Measurements from ENCODE around the gene CLSTN1. TPM values are rescaled to one million over a fixed set of nuclear protein-coding genes. Genes with fewer than 3 reads are reported as not detected.

Gene CLSTN1
- total and polyA plus RNA-seq, 2 of the 8 experiments (the other 6 are each of a cell fraction or from before 2014, with no cell fraction given): 34.2 to 97.4 TPM

GRCh38 chr1:9751971-9752370 is 71.8 kb downstream of the CLSTN1 start:
- H3K36me3 ChIP-seq (ENCODE audit: control insufficient read depth in 2 of 4, insufficient read depth in 4 of 4, low read length in 3 of 4): peaks cover 7 to 32% (median 17%) of the 10 kb centered on the region in 4 experiments; a peak in 7 of 8 replicates
- no peaks in the 10 kb centered on the region for H3K27me3 ChIP-seq (replicated peaks in 1 of 4; ENCODE audit: control insufficient read depth in 3 of 4, extremely low read depth in 1 of 4, insufficient read depth in 3 of 4, low read length in 3 of 4)
- WGBS, 2 experiments (ENCODE audit: extremely low coverage in 1 of 2, insufficient coverage in 1 of 2, insufficient read length in 1 of 2, insufficient replicate concordance in 2 of 2, low coverage in 1 of 2, low lambda C conversion rate in 2 of 2, missing lambda C conversion rate in 1 of 2): 90% methylated on average over 3 of the region's 3 CpGs; no CpG with 5 or more reads in 1 of the 2 experiments
- H4K5ac ChIP-seq (ENCODE audit: insufficient read length, low read depth, low read length): no peak overlapping the region
- CTCF ChIA-PET (ENCODE audit: partially characterized antibody): interaction anchor here (1.4 to 2.1 kb wide), 2 partner anchors 9 to 29 kb away, joined by 4 to 8 read pairs; no protein-coding TSS in a partner anchor
- no peak overlapping the region for H3K18ac ChIP-seq (ENCODE audit: extremely low read depth, low read length)
- H3K9ac ChIP-seq (replicated peaks in 1 of 4; ENCODE audit: extremely low read depth in 1 of 4, low read depth in 3 of 4, low read length in 3 of 4): no peak overlapping the region
- no peak overlapping the region for H2BK120ac ChIP-seq (replicated peaks; ENCODE audit: low read depth, low read length)
- H3K4me1 ChIP-seq (replicated peaks in 1 of 4; ENCODE audit: control insufficient read depth in 3 of 4, insufficient read depth in 4 of 4, low read length in 3 of 4): peaks cover 0 to 5% (median 0%) of the 10 kb centered on the region in 4 experiments; a peak in 1 of 7 replicates
- no peak overlapping the region for H3K23ac ChIP-seq (ENCODE audit: insufficient read length)
- H2BK12ac ChIP-seq (ENCODE audit: low read depth, low read length): no peak overlapping the region
- no peak overlapping the region for H2BK15ac ChIP-seq (ENCODE audit: low read length)
- H4K8ac ChIP-seq (ENCODE audit: extremely low read depth, insufficient read depth, low read length): no peak overlapping the region
- no peak overlapping the region for H3K4me2 ChIP-seq (ENCODE audit: insufficient read depth in 1 of 2, low read depth in 2 of 2, low read length in 2 of 2)
- DNase-seq (ENCODE audit: low read depth in 1 of 2, low spot score in 2 of 2) (no peak), FAIRE-seq (no peak)
- H3K27ac ChIP-seq (ENCODE audit: low read depth, low read length): no peak overlapping the region
- H3K56ac ChIP-seq (replicated peaks; ENCODE audit: insufficient read length, low read depth, low read length): no peak overlapping the region
- H4K20me1 ChIP-seq (replicated peaks in 1 of 2; ENCODE audit: control insufficient read depth in 1 of 2, insufficient read depth in 2 of 2, low read length in 2 of 2): peaks cover 0 to 8% of the 10 kb centered on the region in 2 experiments
- H2BK5ac ChIP-seq (ENCODE audit: low read depth, low read length): no peak overlapping the region
- no peak overlapping the region for H2AFZ ChIP-seq (ENCODE audit: low read length)
- no peak overlapping the region for H2AK5ac ChIP-seq (ENCODE audit: low read depth, low read length)
- peaks cover 0 to 2% of the 10 kb centered on the region in 2 experiments; a peak in 2 of 4 replicates for H3K79me2 ChIP-seq (ENCODE audit: control insufficient read depth in 1 of 2, insufficient read depth in 2 of 2, low read length in 2 of 2)
- H4K91ac ChIP-seq (replicated peaks; ENCODE audit: insufficient read length, low read length): no peak overlapping the region
- no peaks in the 10 kb centered on the region for H3K23me2 ChIP-seq (ENCODE audit: low read depth, low read length)
- no peak overlapping the region for H3K4ac ChIP-seq (replicated peaks; ENCODE audit: insufficient read length, low read depth, low read length)
- no peak overlapping the region for H3K4me3 ChIP-seq (ENCODE audit: extremely low read depth in 1 of 4, insufficient read depth in 2 of 4, low read depth in 3 of 4, low read length in 4 of 4)
- peaks cover 6% of the 10 kb centered on the region for H3K79me1 ChIP-seq (ENCODE audit: low read depth, low read length)
- H3K14ac ChIP-seq (ENCODE audit: insufficient read length): no peak overlapping the region
- H2BK20ac ChIP-seq (ENCODE audit: low read length): no peak overlapping the region
- H3K9me3 ChIP-seq (ENCODE audit: insufficient read depth in 2 of 2, low read depth in 1 of 2, low read length in 1 of 2): no peaks in the 10 kb centered on the region
- POLR2A ChIA-PET (ENCODE audit: partially characterized antibody): no interaction called here
- TF ChIP-seq HDAC6 (IDR thresholded peaks at IDR 0.05; ENCODE audit: low read depth, low read length): no peak
- no peak for TF ChIP-seq NRF1 (IDR thresholded peaks at IDR 0.05; ENCODE audit: low read depth, low read length)
- no peak for TF ChIP-seq ASH2L (IDR thresholded peaks at IDR 0.05; ENCODE audit: low read length)
- TF ChIP-seq TAF1 (IDR thresholded peaks at IDR 0.05; ENCODE audit: low read depth, low read length): no peak
- TF ChIP-seq RNF2 (IDR thresholded peaks at IDR 0.05; ENCODE audit: borderline replicate concordance, low read depth, low read length, missing control alignments, poor library complexity, severe bottlenecking): no peak
- TF ChIP-seq YY1 (IDR thresholded peaks at IDR 0.05; ENCODE audit: low read depth, low read length): no peak
- TF ChIP-seq SUZ12 (IDR thresholded peaks at IDR 0.05; ENCODE audit: low read length): no peak
- no peak for TF ChIP-seq ATF2 (IDR thresholded peaks at IDR 0.05; ENCODE audit: low read length)
- no peak for TF ChIP-seq TBP (IDR thresholded peaks at IDR 0.05; ENCODE audit: low read depth, low read length)
- no peak for TF ChIP-seq SIRT6 (IDR thresholded peaks at IDR 0.05; ENCODE audit: low read length)
- TF ChIP-seq E2F6 (IDR thresholded peaks at IDR 0.05): no peak
- no peak for TF ChIP-seq GABPA (IDR thresholded peaks at IDR 0.05; ENCODE audit: borderline replicate concordance, insufficient read depth, low read length)

All from H1 (cell line).